Glutamatergic neuron (in vitro differentiated cells): Measurements from ENCODE around the gene EZR. TPM values are rescaled to one million over a fixed set of nuclear protein-coding genes. Genes with fewer than 3 reads are reported as not detected.
A peak's percentile ranks its signal among the peaks of the same experiment; 100 is the strongest.

Experiments
- DNase-seq: peaks from one replicate; pipeline ENCODE4 v3.0.0; 2022
- H3K27ac Mint-ChIP-seq: one replicate; pipeline ENCODE4 v1.8.0; 2020; ENCODE audit warnings: mild to moderate bottlenecking, mixed read lengths, inconsistent platforms; ENCODE audit not compliant: unreplicated experiment
- H3K27me3 Mint-ChIP-seq: one replicate; pipeline ENCODE4 v1.8.0; 2020; ENCODE audit warnings: mild to moderate bottlenecking, moderate library complexity, mixed read lengths, inconsistent platforms; ENCODE audit not compliant: unreplicated experiment
- H3K36me3 Mint-ChIP-seq: one replicate; pipeline ENCODE4 v1.8.0; 2020; ENCODE audit warnings: mild to moderate bottlenecking, mixed read lengths, inconsistent platforms; ENCODE audit not compliant: unreplicated experiment
- H3K4me1 Mint-ChIP-seq: one replicate; pipeline ENCODE4 v1.8.0; 2020; ENCODE audit warnings: mild to moderate bottlenecking, low read depth, mixed read lengths, inconsistent platforms; ENCODE audit not compliant: unreplicated experiment
- H3K4me3 Mint-ChIP-seq: one replicate; pipeline ENCODE4 v1.8.0; 2020; ENCODE audit warnings: mild to moderate bottlenecking, mixed read lengths, inconsistent platforms; ENCODE audit not compliant: unreplicated experiment
- H3K9me3 Mint-ChIP-seq: one replicate; pipeline ENCODE4 v1.8.0; 2020; ENCODE audit warnings: mild to moderate bottlenecking, moderate library complexity, mixed read lengths, inconsistent platforms; ENCODE audit not compliant: unreplicated experiment
- CTCF ChIP-seq: fragments of 200-600 bp; sonication (generic); IDR thresholded peaks from one replicate; pipeline ENCODE4 v1.5.0; 2021; ENCODE audit not compliant: partially characterized antibody, unreplicated experiment
- total RNA-seq: library from RNA; stranded (reverse); fragmentation: NEBNext Ultra II Directional; extraction: Animal tissue kit (Norgen Biotek cat#: 25700); gene quantifications from one replicate; pipeline ENCODE4 v1.2.1, GENCODE V29; 2021; ENCODE audit not compliant: unreplicated experiment

The EZR gene
- total RNA-seq, 1 donor from 2014 or later: 272 TPM

- Mint-ChIP-seq H3K4me3 (no peak overlapping the region), H3K9me3 (peaks cover 21% of the 10 kb centered on the region), H3K36me3 (no peaks in the 10 kb centered on the region), H3K27ac (no peak overlapping the region), H3K4me1 (peaks cover 35% of the 10 kb centered on the region), H3K27me3 (peaks cover 12% of the 10 kb centered on the region)
- DNase-seq: no peak
- TF ChIP-seq CTCF: no peak
These were observed 34.1 kb downstream of the EZR start for GRCh38 chr6:158785036-158785435.

- Mint-ChIP-seq H3K4me3 (no peak overlapping the region), H3K27ac (peak overlapping the region; percentile 3), H3K36me3 (no peaks in the 10 kb centered on the region), H3K27me3 (peaks cover 10% of the 10 kb centered on the region), H3K4me1 (peaks cover 30% of the 10 kb centered on the region), H3K9me3 (peaks cover 19% of the 10 kb centered on the region)
- TF ChIP-seq CTCF: no peak
- no peak for DNase-seq
These were observed 34.7 kb downstream of the EZR start for GRCh38 chr6:158784505-158784904.

GRCh38 chr6:158783851-158784250 lies 35.3 kb downstream of the EZR start:
- DNase-seq: no peak
- Mint-ChIP-seq H3K27me3 (peaks cover 7% of the 10 kb centered on the region), H3K4me1 (peaks cover 27% of the 10 kb centered on the region), H3K27ac (no peak overlapping the region), H3K9me3 (peaks cover 15% of the 10 kb centered on the region), H3K4me3 (no peak overlapping the region), H3K36me3 (no peaks in the 10 kb centered on the region)
- TF ChIP-seq CTCF: no peak

- DNase-seq: no peak
- Mint-ChIP-seq H3K27ac (peak overlapping the region; percentile 12), H3K4me1 (peaks cover 22% of the 10 kb centered on the region), H3K36me3 (no peaks in the 10 kb centered on the region), H3K4me3 (no peak overlapping the region), H3K9me3 (peaks cover 15% of the 10 kb centered on the region), H3K27me3 (peaks cover 10% of the 10 kb centered on the region)
- TF ChIP-seq CTCF: no peak
These were observed 36.1 kb downstream of the EZR start for GRCh38 chr6:158783167-158783450.

GRCh38 chr6:158782432-158783166 lies 36.6 kb downstream of the EZR start:
- peak overlapping the region; percentile 12 for H3K27ac Mint-ChIP-seq
- H3K27me3 Mint-ChIP-seq: peaks cover 10% of the 10 kb centered on the region
- DNase-seq: no peak
- TF ChIP-seq CTCF: no peak
- H3K4me1 Mint-ChIP-seq: peaks cover 21% of the 10 kb centered on the region
- no peak overlapping the region for H3K4me3 Mint-ChIP-seq
- H3K36me3 Mint-ChIP-seq: no peaks in the 10 kb centered on the region
- H3K9me3 Mint-ChIP-seq: peaks cover 15% of the 10 kb centered on the region
